HCT116 (cell line): ENCODE measurements around the gene MYCL. TPM values are rescaled to one million over a fixed set of nuclear protein-coding genes. Genes with fewer than 3 reads are reported as not detected.

Experiments
- ATAC-seq: fragments of 200-7000 bp; cut with Tn5 transposase; 2 replicates; pipeline ENCODE4 v1.9.1; 2020; ENCODE audit warnings: mild to moderate bottlenecking, moderate library complexity
- BruUV-seq: library from RNA; stranded (reverse); fragments of 400-500 nt; replicated peaks from 2 replicates; lab custom pipeline; 2021; lab: Mats Ljungman, UMichigan
- CTCF ChIA-PET: fragments of 300-600 bp; sonication (Branson Sonifier 250); formaldehyde crosslinking; loops from one replicate; lab custom pipeline; 2021; ENCODE audit warnings: antibody characterized with exemption; lab: Charles Lee
- POLR2A ChIA-PET: fragments of 300-600, 350-600 bp; sonication (Branson Sonifier 250); formaldehyde crosslinking; loops from one replicate; lab custom pipeline; 2021; ENCODE audit warnings: antibody characterized with exemption; lab: Charles Lee
- RAD21 ChIA-PET, 2 experiments: fragments of 300-600 bp; sonication (Branson Sonifier 250); formaldehyde crosslinking; loops; one replicate each; lab custom pipeline; 2023; ENCODE audit warnings: low total read pairs in 2 of 2; ENCODE audit not compliant: uncharacterized antibody in 2 of 2, unreplicated experiment in 2 of 2, low non-redundant PET in 1 of 2; lab: Charles Lee
- DNase-seq: peaks from one replicate; pipeline ENCODE4 v3.0.0-alpha.2; 2010; ENCODE audit warnings: low read depth, low spot score
- H2AFZ ChIP-seq: fragments of 200-600 bp; shearing (Covaris generic), sonication (generic); 2 replicates; pipeline ENCODE4 v1.6.1; 2017; ENCODE audit warnings: low read depth, mixed run types, mixed read lengths, antibody characterized with exemption, low read length; ENCODE audit not compliant: poor library complexity, severe bottlenecking
- H3K27ac ChIP-seq: 2 replicates; pipeline ENCODE4 v1.5.1; 2012; ENCODE audit warnings: low read depth, low read length
- H3K27me3 ChIP-seq: fragments of 200-600 bp; sonication (generic); 2 replicates; pipeline ENCODE4 v1.6.1; 2016; ENCODE audit warnings: mixed run types, low read length, mixed read lengths; ENCODE audit not compliant: insufficient read depth
- H3K36me3 ChIP-seq, 2 experiments: fragments of 200-500 bp in 1 of 2; fragments of 200-600 bp in 1 of 2; sonication (Bioruptor generic) in 1 of 2; sonication (generic) in 1 of 2; 2 replicates each; pipeline versions ENCODE4 v1.5.1 to v1.6.1; 2014 to 2016; ENCODE audit warnings: low read length in 2 of 2, inconsistent platforms in 1 of 2, mixed read lengths in 1 of 2, mixed run types in 1 of 2; ENCODE audit not compliant: insufficient read depth in 2 of 2, control insufficient read depth in 1 of 2
- H3K4me1 ChIP-seq, 2 experiments: fragments of 200-600 bp in 1 of 2; sonication (generic) in 1 of 2; 2 replicates each; pipeline versions ENCODE4 v1.5.1 to v1.6.1; 2012 to 2017; ENCODE audit warnings: low read length in 2 of 2, inconsistent platforms in 1 of 2, mild to moderate bottlenecking in 1 of 2, mixed read lengths in 1 of 2, mixed run types in 1 of 2, moderate library complexity in 1 of 2; ENCODE audit not compliant: insufficient read depth in 2 of 2, control insufficient read depth in 1 of 2
- H3K4me2 ChIP-seq: fragments of 200-600 bp; sonication (generic); 2 replicates; pipeline ENCODE4 v1.6.1; 2017; ENCODE audit warnings: mixed run types, low read length, mixed read lengths
- H3K4me3 ChIP-seq, 2 experiments: fragments of 200-600 bp in 1 of 2; sonication (generic) in 1 of 2; replicated peaks in 1 of 2; 2 replicates each; pipeline ENCODE4 v1.5.1; 2011 to 2016; ENCODE audit warnings: low read length in 2 of 2, control low read depth in 1 of 2, low read depth in 1 of 2, mild to moderate bottlenecking in 1 of 2, mixed read lengths in 1 of 2, mixed run types in 1 of 2
- H3K79me2 ChIP-seq: fragments of 200-600 bp; sonication (generic); 2 replicates; pipeline ENCODE4 v1.6.1; 2017; ENCODE audit warnings: mild to moderate bottlenecking, mixed run types, low read length, moderate library complexity, mixed read lengths; ENCODE audit not compliant: insufficient read depth
- H3K9ac ChIP-seq: fragments of 200-600 bp; sonication (generic); 2 replicates; pipeline ENCODE4 v1.6.1; 2016; ENCODE audit warnings: low read length, mixed read lengths
- H3K9me2 ChIP-seq: fragments of 200-600 bp; sonication (generic), shearing (Covaris generic); 2 replicates; pipeline ENCODE4 v1.6.1; 2017; ENCODE audit warnings: mixed run types, mild to moderate bottlenecking, moderate library complexity; ENCODE audit not compliant: insufficient read depth
- H3K9me3 ChIP-seq, 2 experiments: fragments of 200-500 bp in 1 of 2; fragments of 200-600 bp in 1 of 2; sonication (Bioruptor generic) in 1 of 2; sonication (generic) in 1 of 2; 2 replicates each; pipeline ENCODE4 v1.6.1; 2014 to 2017; ENCODE audit warnings: low read length in 2 of 2, mixed read lengths in 2 of 2, inconsistent platforms in 1 of 2, low read depth in 1 of 2, mild to moderate bottlenecking in 1 of 2, mixed run types in 1 of 2, moderate library complexity in 1 of 2; ENCODE audit not compliant: control insufficient read depth in 1 of 2, insufficient read depth in 1 of 2
- H4K20me1 ChIP-seq: fragments of 200-600 bp; sonication (generic), shearing (Covaris generic); 2 replicates; pipeline ENCODE4 v1.6.1; 2017; ENCODE audit warnings: mixed run types, mild to moderate bottlenecking, moderate library complexity; ENCODE audit not compliant: insufficient read depth
- EZH2 ChIP-seq: fragments of 200-600 bp; sonication (generic); IDR thresholded peaks from 2 replicates; pipeline ENCODE4 v1.6.1; 2017; ENCODE audit warnings: antibody characterized with exemption, mixed run types
- EZH2phosphoT487 ChIP-seq: fragments of 200-600 bp; IDR thresholded peaks from 2 replicates; pipeline ENCODE4 v1.6.1; 2018; ENCODE audit warnings: antibody characterized with exemption, borderline replicate concordance
- FOSL1 ChIP-seq: IDR thresholded peaks from 2 replicates; pipeline ENCODE4 v1.6.1; 2012; ENCODE audit warnings: low read depth
- JUND ChIP-seq: IDR thresholded peaks from 2 replicates; pipeline ENCODE4 v1.6.1; 2012
- POLR2A ChIP-seq: IDR thresholded peaks from 2 replicates; pipeline ENCODE4 v1.7.0; 2011; ENCODE audit warnings: borderline replicate concordance; ENCODE audit not compliant: insufficient read depth, insufficient read length; ENCODE audit errors: extremely low read depth
- RAD21 ChIP-seq: IDR thresholded peaks from 2 replicates; pipeline ENCODE4 v1.6.1; 2012; ENCODE audit warnings: low read depth, mild to moderate bottlenecking
- SIN3A ChIP-seq: IDR thresholded peaks from 2 replicates; pipeline ENCODE4 v1.6.1; 2012; ENCODE audit warnings: low read depth
- SP1 ChIP-seq: IDR thresholded peaks from 2 replicates; pipeline ENCODE4 v1.6.1; 2012; ENCODE audit warnings: low read depth
- SRF ChIP-seq: IDR thresholded peaks from 2 replicates; pipeline ENCODE4 v1.6.1; 2012; ENCODE audit warnings: low read depth
- TCF7L2 ChIP-seq: IDR thresholded peaks from 2 replicates; pipeline ENCODE4 v1.7.0; 2011; ENCODE audit warnings: borderline replicate concordance, inconsistent platforms; ENCODE audit not compliant: insufficient read depth, insufficient read length; ENCODE audit errors: extremely low read depth
- ZBTB33 ChIP-seq: IDR thresholded peaks from 2 replicates; pipeline ENCODE4 v1.6.1; 2011; ENCODE audit warnings: mild to moderate bottlenecking, low read length, moderate library complexity; ENCODE audit not compliant: insufficient replicate concordance; ENCODE audit errors: extremely low read depth
- ZFX ChIP-seq: fragments of 450-650 bp; IDR thresholded peaks from 2 replicates; pipeline ENCODE4 v1.6.1; 2017
- ZNF274 ChIP-seq: fragments of 200-500 bp; sonication (Bioruptor generic); IDR thresholded peaks from 2 replicates; pipeline ENCODE4 v1.6.1; 2014; ENCODE audit warnings: mild to moderate bottlenecking, low read depth, low read length, inconsistent platforms
- intact Hi-C: fragments of 100-400 bp; cut with micrococcal nuclease; formaldehyde crosslinking; loops from 2 replicates; pipeline ENCODE4 v1.10.0; 2022
- total RNA-seq: library from RNA; stranded (reverse); gene quantifications from one replicate; pipeline ENCODE4 v1.2.1, GENCODE V29; 2021; ENCODE audit not compliant: unreplicated experiment
- TF ChIP-seq, protein P1 (sequence below): IDR thresholded peaks from 2 replicates; pipeline ENCODE4 v1.6.1; 2012; ENCODE audit warnings: low read depth
- TF ChIP-seq, protein P2 (sequence below): IDR thresholded peaks from 2 replicates; pipeline ENCODE4 v1.6.1; 2012
- TF ChIP-seq, protein P3 (sequence below): IDR thresholded peaks from 2 replicates; pipeline ENCODE4 v1.6.1; 2012

The MYCL gene
- total RNA-seq, 1 experiment from 2014 or later: 10.0 TPM

- H2AFZ ChIP-seq: no peak overlapping the region
- no peak overlapping the region for H3K4me3 ChIP-seq
- no peaks in the 10 kb centered on the region for H3K9me2 ChIP-seq
- DNase-seq (no peak), ATAC-seq (no peak)
- intact Hi-C loops: no loop called here
- no peaks in the 10 kb centered on the region for H3K27me3 ChIP-seq
- no peak overlapping the region for H3K9ac ChIP-seq
- H3K4me2 ChIP-seq: no peak overlapping the region
- no peaks in the 10 kb centered on the region for H4K20me1 ChIP-seq
- CTCF ChIA-PET: interaction anchor here (0.6 kb wide), 1 partner anchor 9 kb away, joined by 4 read pairs; no protein-coding TSS in a partner anchor
- H3K27ac ChIP-seq: no peak overlapping the region
- POLR2A ChIA-PET: no interaction called here
- H3K4me1 ChIP-seq: no peaks in the 10 kb centered on the region
- H3K9me3 ChIP-seq: no peaks in the 10 kb centered on the region
- no peaks in the 10 kb centered on the region for H3K36me3 ChIP-seq
- no peaks in the 10 kb centered on the region for H3K79me2 ChIP-seq
- TF ChIP-seq EZH2phosphoT487 (no peak), ZBTB33 (no peak), SIN3A (no peak), SP1 (no peak), FOSL1 (no peak), TCF7L2 (no peak), EZH2 (no peak), ZNF274 (no peak), POLR2A (no peak), RAD21 (no peak), ZFX (no peak), SRF (no peak), JUND (no peak)
- TF ChIP-seq, protein P1, sequence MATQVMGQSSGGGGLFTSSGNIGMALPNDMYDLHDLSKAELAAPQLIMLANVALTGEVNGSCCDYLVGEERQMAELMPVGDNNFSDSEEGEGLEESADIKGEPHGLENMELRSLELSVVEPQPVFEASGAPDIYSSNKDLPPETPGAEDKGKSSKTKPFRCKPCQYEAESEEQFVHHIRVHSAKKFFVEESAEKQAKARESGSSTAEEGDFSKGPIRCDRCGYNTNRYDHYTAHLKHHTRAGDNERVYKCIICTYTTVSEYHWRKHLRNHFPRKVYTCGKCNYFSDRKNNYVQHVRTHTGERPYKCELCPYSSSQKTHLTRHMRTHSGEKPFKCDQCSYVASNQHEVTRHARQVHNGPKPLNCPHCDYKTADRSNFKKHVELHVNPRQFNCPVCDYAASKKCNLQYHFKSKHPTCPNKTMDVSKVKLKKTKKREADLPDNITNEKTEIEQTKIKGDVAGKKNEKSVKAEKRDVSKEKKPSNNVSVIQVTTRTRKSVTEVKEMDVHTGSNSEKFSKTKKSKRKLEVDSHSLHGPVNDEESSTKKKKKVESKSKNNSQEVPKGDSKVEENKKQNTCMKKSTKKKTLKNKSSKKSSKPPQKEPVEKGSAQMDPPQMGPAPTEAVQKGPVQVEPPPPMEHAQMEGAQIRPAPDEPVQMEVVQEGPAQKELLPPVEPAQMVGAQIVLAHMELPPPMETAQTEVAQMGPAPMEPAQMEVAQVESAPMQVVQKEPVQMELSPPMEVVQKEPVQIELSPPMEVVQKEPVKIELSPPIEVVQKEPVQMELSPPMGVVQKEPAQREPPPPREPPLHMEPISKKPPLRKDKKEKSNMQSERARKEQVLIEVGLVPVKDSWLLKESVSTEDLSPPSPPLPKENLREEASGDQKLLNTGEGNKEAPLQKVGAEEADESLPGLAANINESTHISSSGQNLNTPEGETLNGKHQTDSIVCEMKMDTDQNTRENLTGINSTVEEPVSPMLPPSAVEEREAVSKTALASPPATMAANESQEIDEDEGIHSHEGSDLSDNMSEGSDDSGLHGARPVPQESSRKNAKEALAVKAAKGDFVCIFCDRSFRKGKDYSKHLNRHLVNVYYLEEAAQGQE: no peak
- TF ChIP-seq, protein P2, sequence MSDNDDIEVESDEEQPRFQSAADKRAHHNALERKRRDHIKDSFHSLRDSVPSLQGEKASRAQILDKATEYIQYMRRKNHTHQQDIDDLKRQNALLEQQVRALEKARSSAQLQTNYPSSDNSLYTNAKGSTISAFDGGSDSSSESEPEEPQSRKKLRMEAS: no peak
- TF ChIP-seq, protein P3, sequence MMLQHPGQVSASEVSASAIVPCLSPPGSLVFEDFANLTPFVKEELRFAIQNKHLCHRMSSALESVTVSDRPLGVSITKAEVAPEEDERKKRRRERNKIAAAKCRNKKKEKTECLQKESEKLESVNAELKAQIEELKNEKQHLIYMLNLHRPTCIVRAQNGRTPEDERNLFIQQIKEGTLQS: no peak
- BruUV-seq: no TSS peak
- RAD21 ChIA-PET: no interaction called here
Observed at GRCh38 chr1:39926343-39926793, 24.7 kb upstream of the MYCL start.
